GM18951 (cell line): ENCODE measurements around the gene KIF24.
"Not testable (repeated sequence)": the region's sequence is repeated elsewhere in the genome, so short reads cannot be mapped to it uniquely, and the experiment has no call there.

Experiments
- POLR2A ChIP-seq: IDR thresholded peaks from 4 replicates; pipeline ENCODE4 v1.6.1; 2011; ENCODE audit warnings: mild to moderate bottlenecking; ENCODE audit not compliant: insufficient read length, insufficient read depth; ENCODE audit errors: extremely low read depth
- in situ Hi-C: fragments of 300-500 bp; cut with MboI; formaldehyde crosslinking; loops from one replicate; pipeline ENCODE4 v1.12.0; 2022; ENCODE audit warnings: low sequenced_read_pairs, mixed read lengths, inconsistent platforms; ENCODE audit not compliant: unreplicated experiment

KIF24 gene

DNA sequence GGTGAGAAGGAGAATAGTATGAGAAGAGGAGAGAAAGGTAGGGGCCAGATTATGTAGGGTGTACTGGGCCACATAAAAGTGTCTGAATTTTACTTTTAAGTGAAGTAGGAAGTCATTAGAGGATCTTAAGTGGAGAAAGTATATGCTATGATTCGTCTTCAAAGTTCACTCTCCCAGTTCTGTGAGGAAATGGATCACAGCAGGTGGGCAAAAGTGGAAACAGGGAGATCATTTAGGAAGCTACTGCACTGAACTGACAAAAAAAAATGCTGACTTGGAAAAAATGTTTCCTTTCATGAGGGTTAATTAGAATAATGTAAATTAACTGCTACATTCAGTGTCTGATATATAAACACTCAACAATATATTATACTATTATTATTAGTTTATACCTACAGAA, 2.4 kb downstream of the KIF24 start:
- no peak for TF ChIP-seq POLR2A
- in situ Hi-C loops = no loop called here

DNA sequence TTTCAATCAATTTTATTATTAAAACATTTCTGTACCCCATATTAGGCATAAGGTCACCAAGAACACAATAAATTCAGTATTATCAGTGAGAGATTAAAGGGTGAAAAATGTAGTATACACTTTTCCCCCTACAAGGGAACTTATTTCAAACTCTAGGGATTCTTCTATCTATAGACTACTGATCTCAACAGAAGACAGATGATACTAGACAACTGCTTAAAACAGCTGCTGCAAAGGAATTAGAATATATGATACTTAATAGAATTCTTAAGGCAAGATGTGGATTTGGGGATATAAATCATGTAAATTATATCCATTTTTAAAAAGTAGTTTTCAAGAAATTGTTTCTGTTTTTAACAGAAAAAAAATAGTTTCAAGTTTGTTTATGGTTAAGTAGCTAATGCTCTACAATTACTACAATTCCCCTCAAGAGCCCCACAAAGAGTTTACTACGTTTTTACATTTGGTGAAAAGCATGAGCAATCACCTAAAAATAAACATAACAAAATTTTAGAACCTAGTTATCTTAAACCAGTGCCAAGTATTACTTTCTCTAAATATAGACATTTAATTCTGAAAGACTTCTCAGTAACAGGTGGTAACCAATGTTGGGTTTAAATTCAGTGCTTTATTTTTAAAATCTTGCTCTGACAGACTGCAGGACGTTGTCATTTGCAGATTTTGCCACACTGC, 6.0 kb downstream of the KIF24 start:
- in situ Hi-C loops = no loop called here

DNA sequence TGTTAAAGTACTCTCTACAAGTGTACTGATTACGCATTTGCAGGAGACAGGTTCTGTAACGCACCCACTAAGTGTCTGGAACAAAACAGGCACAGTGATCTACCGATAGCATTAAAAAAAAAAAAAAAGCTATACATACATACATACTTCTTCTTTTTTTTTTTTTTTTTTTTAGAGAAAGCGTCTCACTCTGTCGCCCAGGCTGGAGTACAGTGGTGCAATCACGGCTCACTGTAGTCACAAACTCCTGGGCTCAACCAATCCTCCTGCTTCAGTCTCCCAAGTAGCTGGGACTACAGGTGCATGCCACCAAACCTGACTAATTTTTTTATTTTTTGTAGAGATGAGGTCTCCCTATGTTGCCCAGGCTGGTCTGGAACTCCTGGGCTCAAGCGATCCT, 7.6 kb downstream of the KIF24 start:
- in situ Hi-C loops = no loop called here
- TF ChIP-seq POLR2A = no peak

More for the DNA sequence above, 6.0 kb downstream of the KIF24 start:
- TF ChIP-seq POLR2A = no peak

DNA sequence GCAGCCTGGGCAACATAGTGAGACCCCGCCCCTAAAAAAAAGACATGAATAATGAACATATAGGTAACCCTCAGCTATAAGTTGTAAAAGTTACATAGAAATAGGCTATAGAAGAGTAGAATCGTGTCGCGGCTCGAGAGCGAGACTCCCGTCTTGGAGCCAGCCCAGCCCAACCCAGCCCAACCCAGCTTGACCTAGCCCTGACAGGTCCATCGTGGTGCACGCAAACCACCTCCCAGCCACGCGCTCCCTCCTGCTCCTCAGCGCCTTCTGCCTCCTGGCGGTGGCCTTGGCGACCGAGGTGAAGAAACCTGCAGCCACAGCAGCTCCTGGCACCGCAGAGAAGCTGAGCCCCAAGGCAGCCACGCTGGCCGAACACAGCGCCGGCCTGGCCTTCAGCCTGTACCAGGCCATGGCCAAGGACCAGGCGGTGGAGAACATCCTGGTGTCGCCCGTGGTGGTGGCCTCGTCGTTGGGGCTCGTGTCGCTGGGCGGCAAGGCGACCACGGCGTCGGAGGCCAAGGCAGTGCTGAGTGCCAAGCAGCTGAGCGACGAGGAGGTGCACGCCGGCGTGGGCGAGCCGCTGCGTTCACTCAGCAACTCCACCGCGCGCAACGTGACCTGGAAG, 10.8 kb downstream of the KIF24 start:
- no peak for TF ChIP-seq POLR2A
- in situ Hi-C loops = no loop called here

DNA sequence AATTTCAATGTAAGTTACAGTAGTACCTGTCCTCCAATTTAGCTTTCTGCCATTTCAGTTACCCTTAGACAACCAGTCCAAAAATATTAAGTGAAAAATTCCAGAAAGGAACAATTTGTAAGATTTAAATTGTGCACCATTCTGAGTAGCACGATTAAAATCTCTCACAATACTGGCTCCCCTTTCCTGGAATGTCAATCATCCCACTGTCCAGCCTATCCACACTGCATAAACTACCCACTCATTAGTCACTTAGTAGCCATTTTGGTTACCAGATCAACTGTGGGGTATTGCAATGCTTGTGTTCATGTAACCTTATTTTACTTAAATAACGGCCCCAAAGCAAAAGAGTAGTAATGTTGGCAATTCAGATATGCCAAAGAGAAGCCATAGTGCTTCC, 11.6 kb downstream of the KIF24 start:
- in situ Hi-C loops = no loop called here
- TF ChIP-seq POLR2A = no peak

DNA sequence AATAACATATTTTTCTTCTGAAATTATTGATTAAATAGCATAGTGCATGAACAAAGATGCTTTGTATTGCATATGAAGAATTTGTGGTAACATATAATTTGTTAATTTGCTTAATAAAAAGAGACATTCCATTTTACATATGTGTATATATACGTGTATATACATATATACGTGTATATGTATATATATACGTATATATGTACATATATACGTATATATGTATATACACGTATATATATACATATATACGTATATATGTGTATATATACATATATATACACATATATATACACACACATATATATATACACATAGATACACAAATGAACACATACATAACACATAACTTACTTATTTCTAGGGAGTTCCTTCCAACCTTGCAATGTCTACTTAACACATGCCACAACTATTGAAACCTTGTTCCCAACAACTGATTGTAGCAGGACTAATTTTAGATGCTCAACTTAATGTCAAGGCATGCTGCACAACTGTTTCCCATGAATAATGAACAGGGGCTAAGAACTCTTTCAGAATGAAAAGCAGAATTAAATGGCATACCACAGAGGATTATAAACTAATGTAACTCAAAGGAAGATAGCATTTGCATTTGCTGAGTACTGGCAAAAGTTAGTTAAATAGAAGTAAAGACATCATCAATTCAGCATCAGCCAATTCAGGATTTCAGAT, 17.4 kb downstream of the KIF24 start:
- in situ Hi-C loops = no loop called here
- no peak for TF ChIP-seq POLR2A

DNA sequence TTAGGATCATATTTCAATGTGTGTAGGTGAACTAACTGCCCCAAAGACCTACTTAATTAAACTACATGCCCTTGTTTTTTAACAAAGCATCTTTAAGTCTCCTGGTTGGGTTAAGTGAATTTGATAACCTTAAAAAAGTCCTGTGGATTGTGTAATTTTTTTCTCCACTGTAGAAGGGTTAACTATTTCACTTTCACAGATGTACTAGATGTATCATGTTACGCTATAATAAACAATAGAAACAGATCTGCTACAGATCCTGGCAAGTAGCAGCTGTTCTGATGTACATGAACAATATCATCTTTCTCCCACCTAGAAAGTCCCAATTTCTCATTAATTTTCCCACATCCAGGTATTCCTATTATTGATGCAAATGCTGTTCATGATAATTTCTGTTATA, 18.9 kb downstream of the KIF24 start:
- no peak for TF ChIP-seq POLR2A
- in situ Hi-C loops = no loop called here

DNA sequence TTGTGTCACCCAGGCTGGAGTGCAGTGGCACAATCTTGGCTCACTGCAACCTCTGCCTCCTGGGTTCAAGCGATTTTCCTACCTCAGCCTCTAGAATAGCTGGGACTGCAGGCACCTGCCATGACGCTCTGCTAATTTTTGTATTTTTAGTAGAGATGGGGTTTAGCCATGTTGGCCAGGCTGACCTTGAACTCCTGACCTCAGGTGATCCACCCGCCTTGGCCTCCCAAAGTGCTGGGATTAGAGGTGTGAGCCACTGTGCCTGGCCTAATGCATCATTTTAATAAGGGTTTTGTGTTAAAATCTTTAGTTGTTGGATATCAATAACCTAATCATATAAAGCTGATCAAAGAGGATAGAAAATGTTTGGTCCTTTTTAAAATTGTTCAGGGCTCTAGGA, 20.8 kb downstream of the KIF24 start:
- in situ Hi-C loops = not testable (repeated sequence)

DNA sequence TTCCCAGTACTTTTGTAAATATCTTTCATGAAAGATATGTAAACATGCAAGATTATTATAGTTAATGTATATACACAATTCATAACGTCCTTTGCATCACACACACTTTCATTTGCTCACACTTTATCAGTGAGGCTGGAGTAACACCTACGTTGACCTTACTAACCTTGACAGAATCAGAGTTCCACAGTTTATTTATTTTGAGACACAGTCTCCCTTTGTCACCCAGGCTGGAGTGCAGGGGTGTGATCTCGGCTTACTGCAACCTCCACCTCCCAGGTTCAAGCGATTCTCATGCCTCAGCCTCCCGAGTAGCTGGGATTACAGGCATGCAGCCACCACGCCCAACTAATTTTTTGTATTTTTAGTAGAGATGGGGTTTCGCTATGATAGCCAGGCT, 28.0 kb downstream of the KIF24 start:
- in situ Hi-C loops = not testable (repeated sequence)

DNA sequence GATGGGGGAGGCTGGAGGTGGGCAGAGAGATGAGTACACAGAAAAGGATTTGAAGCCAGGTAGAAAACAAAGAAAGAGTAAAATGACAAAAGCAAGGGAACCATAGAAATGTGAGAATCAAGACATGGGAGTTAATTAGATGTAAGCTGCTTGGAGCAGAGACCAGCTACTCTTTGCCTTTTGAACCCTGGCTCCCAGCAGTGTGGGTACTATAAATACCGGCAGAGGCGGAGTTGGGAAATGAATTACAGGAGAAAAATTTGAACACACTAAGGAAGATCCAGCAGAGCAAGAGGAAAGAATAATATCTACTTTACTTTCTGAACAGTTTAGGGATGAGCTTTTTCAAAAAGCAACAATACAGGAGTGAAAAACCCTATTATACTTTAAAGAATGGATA, 36.5 kb downstream of the KIF24 start:
- TF ChIP-seq POLR2A = no peak
- in situ Hi-C loops = no loop called here

DNA sequence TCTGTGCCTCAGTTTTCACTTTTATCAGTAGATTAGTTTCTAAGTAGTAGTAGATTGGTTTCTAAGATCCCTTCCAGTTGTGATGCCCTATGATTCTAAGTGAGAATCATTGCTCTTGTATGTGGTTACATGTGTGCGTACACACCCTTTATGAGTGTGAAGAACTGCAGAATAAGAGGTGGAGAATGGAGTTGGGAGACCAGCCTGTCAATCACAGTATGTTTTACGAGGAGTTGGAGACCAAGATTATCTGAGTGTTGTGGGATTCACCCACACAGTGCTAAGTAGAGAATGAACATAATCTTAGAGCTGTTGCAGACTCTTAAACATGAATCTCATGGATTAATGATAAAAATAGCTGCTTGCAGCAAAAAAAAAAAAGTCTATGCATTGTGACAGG, 37.6 kb downstream of the KIF24 start:
- TF ChIP-seq POLR2A = no peak
- in situ Hi-C loops = no loop called here

DNA sequence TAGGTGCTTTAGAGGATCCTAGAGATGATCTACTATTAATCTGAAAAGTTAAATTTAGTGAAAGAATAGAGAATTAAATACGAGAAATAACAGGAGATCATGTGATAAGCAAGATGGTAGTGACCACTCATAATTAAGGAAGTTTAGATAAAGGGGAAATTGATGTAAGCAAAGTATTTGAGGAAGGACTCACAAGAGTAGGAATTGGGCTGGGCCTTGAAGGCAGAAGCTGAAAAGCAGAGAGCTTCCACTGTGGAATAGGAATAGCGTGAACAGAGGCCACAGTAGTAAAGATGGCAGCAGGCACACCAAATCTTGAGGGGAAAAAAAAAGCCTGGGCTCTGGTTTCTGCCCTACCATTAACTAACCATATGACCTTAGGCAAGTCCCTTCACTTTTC, 38.0 kb downstream of the KIF24 start:
- TF ChIP-seq POLR2A = no peak

DNA sequence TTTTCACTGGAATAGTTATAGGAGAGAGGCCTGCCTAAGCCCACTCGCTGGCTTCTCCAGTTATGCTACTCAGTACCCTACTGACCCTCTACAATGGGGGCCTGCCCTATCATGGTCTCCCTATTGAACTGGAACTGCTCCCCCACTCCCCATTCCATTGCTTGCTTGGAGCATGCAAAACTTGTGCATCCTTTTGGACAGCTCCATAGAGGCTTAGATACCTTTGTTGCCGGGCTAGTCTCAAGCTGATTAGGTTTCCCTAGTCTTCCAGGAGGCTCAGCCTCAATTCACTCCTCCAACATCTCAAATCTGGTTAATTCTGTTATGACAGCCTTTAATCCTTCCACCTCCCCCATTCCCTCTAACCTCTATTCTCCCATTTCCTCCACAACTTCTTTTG, 39.9 kb downstream of the KIF24 start:
- no peak for TF ChIP-seq POLR2A

More for the DNA sequence above, 38.0 kb downstream of the KIF24 start:
- in situ Hi-C loops = no loop called here

DNA sequence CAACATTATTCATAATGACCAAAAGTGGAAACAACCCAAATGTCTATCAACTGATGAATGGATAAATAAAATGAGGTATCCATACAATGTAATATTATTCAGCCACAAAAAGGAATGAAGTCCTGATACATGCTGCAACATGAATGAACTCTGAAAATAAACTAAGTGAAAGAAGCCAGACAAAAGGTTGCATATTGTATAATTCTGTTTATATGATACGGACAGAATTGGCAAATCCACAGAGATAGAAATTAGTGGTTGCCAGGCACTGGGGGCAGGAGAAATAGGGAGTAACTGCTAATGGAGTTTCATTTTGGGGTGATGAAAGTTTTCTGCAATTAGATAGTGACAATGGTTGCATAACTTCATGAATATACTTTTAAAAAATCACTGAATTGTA, 47.0 kb downstream of the KIF24 start:
- TF ChIP-seq POLR2A = no peak
- in situ Hi-C loops = no loop called here

More for the DNA sequence above, 39.9 kb downstream of the KIF24 start:
- in situ Hi-C loops = no loop called here
